Vagina (tissue), 2 donors: Measurements from ENCODE around the gene CCL19. TPM values are rescaled to one million over a fixed set of nuclear protein-coding genes. Genes with fewer than 3 reads are reported as not detected.
"Not testable (repeated sequence)": the region's sequence is repeated elsewhere in the genome, so short reads cannot be mapped to it uniquely, and the experiment has no call there.

ENCODE experiments used
- DNase-seq, 2 donors: peaks; one replicate each; pipeline ENCODE4 v3.0.0-alpha.2; 2017; ENCODE audit errors: extremely low spot score in 2 of 2
- H3K27ac ChIP-seq: fragments of 200-600 bp; sonication (generic); one replicate; pipeline ENCODE4 v1.5.1; 2019
- H3K27me3 ChIP-seq: fragments of 200-600 bp; sonication (generic); one replicate; pipeline ENCODE4 v1.5.1; 2019
- H3K36me3 ChIP-seq, 2 donors: fragments of 200-600 bp; sonication (generic); one replicate each; pipeline ENCODE4 v1.5.1; 2017 to 2019
- H3K4me1 ChIP-seq: fragments of 200-600 bp; sonication (generic); one replicate; pipeline ENCODE4 v1.5.1; 2019
- H3K4me3 ChIP-seq, 2 donors: fragments of 200-600 bp; sonication (generic); 1 replicate in 1 of 2; 2 replicates in 1 of 2; pipeline ENCODE4 v1.5.1; 2016 to 2019
- H3K9me3 ChIP-seq: fragments of 200-600 bp; sonication (generic); one replicate; pipeline ENCODE4 v1.5.1; 2019
- POLR2A ChIP-seq, 2 donors: fragments of 450-650 bp; IDR thresholded peaks; one replicate each; pipeline ENCODE4 v1.6.1; 2017; ENCODE audit warnings: antibody characterized with exemption in 2 of 2, mild to moderate bottlenecking in 2 of 2, moderate library complexity in 2 of 2
- POLR2AphosphoS5 ChIP-seq, 2 donors: sonication (generic); formaldehyde crosslinking; IDR thresholded peaks; one replicate each; pipeline ENCODE4 v1.9.0; 2017; ENCODE audit warnings: antibody characterized with exemption in 2 of 2, mild to moderate bottlenecking in 2 of 2, low read depth in 1 of 2; ENCODE audit not compliant: insufficient read depth in 1 of 2
- intact Hi-C: fragments of 100-400 bp; cut with DNase I; formaldehyde crosslinking; loops from one replicate; pipeline ENCODE4 v1.15.1; 2023
- total RNA-seq: library from RNA; depleted of rRNA; stranded (reverse); fragments of >200 nt; gene quantifications from one replicate; pipeline ENCODE4 v1.2.3, GENCODE V29; 2016
- TF ChIP-seq, protein P1 (sequence below), 3 experiments: fragments of 450-650 bp in 2 of 3; fragments of 200-600 bp in 1 of 3; sonication (generic) in 1 of 3; IDR thresholded peaks; one replicate each; pipeline ENCODE4 v1.5.1; 2017 to 2019; ENCODE audit warnings: antibody characterized with exemption in 3 of 3, mild to moderate bottlenecking in 2 of 3, moderate library complexity in 2 of 3

Gene CCL19
- 3.7 TPM for total RNA-seq

DNA sequence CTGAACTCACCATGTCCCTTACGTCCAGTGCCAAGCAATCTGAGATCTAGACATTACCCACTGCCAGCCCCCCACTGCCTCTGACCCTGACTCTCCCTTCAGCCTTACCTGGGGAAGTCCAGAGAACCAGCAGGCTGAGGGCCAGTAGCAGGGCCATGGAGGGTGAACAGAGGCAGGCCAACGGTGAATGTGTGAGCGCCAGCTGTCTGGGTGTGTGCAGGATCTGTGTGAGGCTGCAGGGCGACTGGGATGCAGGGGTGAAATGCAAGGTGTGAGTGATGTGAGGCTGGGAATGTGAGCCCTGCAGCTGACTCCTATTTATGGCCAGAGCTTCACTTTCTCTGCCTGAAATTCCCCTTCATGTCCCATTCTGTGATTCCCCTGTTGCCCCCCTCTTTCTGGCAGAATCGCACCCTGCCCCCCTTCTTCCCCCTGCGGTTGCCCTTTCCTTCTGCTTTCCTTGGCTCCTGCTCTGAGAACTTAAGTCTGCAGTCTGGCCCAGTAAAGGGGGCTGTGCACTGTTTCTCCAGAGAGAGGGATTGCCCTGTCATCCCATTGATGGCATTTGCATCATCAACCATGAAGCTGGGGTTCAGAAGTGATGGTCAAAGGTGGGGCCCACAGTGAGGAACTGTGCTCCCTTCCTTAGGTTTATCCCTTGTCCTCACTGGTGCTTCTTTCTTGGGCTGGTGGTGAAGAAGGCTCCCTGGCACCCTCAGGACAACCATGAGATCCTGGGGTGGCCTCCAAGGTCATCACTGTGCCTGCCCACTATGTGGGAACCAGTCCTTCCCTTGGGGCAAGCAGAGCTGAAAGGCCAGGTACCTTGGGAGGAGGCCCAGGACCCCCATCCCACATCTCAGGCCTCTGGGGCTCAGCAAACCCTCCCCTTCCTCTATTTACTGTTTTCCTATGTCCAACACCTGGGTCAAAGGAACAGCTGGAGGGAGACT, at the start of gene CCL19:
Gene CCL19, minus strand, starts transcription at position 294 of the 953 bp plus-strand sequence. Its CDS starts 137 bp downstream, at position 157.
- no peak for DNase-seq
- H3K36me3 ChIP-seq, result no peaks in the 10 kb centered on the region
- TF ChIP-seq POLR2AphosphoS5 (IDR thresholded peaks at IDR 0.05; ENCODE audit: insufficient read depth in 1 of 2, low read depth in 1 of 2) (no peak), POLR2A (IDR thresholded peaks at IDR 0.05) (no peak)
- TF ChIP-seq, protein P1, sequence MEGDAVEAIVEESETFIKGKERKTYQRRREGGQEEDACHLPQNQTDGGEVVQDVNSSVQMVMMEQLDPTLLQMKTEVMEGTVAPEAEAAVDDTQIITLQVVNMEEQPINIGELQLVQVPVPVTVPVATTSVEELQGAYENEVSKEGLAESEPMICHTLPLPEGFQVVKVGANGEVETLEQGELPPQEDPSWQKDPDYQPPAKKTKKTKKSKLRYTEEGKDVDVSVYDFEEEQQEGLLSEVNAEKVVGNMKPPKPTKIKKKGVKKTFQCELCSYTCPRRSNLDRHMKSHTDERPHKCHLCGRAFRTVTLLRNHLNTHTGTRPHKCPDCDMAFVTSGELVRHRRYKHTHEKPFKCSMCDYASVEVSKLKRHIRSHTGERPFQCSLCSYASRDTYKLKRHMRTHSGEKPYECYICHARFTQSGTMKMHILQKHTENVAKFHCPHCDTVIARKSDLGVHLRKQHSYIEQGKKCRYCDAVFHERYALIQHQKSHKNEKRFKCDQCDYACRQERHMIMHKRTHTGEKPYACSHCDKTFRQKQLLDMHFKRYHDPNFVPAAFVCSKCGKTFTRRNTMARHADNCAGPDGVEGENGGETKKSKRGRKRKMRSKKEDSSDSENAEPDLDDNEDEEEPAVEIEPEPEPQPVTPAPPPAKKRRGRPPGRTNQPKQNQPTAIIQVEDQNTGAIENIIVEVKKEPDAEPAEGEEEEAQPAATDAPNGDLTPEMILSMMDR (IDR thresholded peaks at IDR 0.05), result no peak

DNA sequence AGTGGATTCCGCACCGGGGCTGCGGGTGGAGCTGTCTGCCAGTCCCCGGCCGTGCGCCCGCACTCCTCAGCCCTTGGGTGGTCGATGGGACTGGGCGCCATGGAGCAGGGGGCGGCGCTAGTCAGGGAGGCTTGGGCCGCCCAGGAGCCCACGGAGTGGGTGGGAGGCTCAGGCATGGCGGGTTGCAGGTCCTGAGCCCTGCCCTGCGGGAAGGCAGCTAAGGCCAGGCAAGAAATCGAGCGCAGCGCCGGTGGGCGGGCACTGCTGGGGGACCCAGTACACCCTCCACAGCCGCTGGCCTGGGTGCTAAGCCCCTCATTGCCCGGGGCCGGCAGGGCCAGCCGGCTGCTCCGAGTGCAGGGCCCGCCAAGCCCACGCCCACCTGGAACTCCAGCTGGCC, 49.1 kb upstream of the CCL19 start:
- DNase-seq, H3K9me3 ChIP-seq, H3K36me3 ChIP-seq, H3K4me1 ChIP-seq, intact Hi-C loops, H3K27ac ChIP-seq, H3K4me3 ChIP-seq, H3K27me3 ChIP-seq: not testable (repeated sequence)

More for the DNA sequence above, at the start of gene CCL19:
- Histone ChIP-seq H3K27ac (no peak within 1 kb of the TSS), H3K27me3 (no peaks in the 10 kb centered on the region), H3K9me3 (no peaks in the 10 kb centered on the region), H3K4me3 (no peak within 1 kb of the TSS), H3K4me1 (peaks cover 12% of the 10 kb centered on the region)
- intact Hi-C loops, result no loop called here

DNA sequence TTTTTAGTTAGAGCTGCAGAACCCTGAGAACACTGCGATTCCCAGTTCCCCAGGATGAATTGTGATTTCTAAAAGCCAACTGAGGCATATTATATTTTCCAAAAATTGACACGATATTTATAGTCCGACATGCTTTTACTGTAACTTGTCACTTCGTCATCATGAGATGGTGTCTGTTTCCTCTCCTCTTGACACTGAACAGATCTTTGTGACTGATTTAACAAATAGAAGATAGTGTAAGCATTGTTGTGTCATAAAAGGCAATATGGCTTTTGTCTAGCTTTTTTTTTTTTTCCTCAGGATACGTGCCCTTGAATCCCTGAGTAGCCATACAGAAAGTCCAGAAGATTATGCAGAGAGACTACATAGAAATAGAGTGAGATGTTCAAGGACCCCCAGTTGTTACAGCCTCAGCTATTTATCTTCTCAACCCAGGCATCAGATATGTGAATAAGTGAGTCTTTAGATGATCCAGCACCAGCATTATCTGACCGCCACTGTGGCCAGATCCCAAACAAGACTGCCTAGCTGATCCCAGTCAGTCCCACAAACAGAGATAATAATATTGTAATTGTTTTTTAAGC, 46.7 kb upstream of the CCL19 start:
- H3K27ac ChIP-seq, result no peak overlapping the region
- intact Hi-C loops, result no loop called here
- no peaks in the 10 kb centered on the region for H3K27me3 ChIP-seq
- no peak for DNase-seq
- no peaks in the 10 kb centered on the region for H3K36me3 ChIP-seq
- H3K9me3 ChIP-seq, result no peaks in the 10 kb centered on the region
- no peaks in the 10 kb centered on the region for H3K4me1 ChIP-seq
- TF ChIP-seq POLR2A (IDR thresholded peaks at IDR 0.05) (no peak), POLR2AphosphoS5 (IDR thresholded peaks at IDR 0.05; ENCODE audit: insufficient read depth in 1 of 2, low read depth in 1 of 2) (no peak)
- TF ChIP-seq, protein P1 (IDR thresholded peaks at IDR 0.05), result no peak
- no peak overlapping the region for H3K4me3 ChIP-seq

DNA sequence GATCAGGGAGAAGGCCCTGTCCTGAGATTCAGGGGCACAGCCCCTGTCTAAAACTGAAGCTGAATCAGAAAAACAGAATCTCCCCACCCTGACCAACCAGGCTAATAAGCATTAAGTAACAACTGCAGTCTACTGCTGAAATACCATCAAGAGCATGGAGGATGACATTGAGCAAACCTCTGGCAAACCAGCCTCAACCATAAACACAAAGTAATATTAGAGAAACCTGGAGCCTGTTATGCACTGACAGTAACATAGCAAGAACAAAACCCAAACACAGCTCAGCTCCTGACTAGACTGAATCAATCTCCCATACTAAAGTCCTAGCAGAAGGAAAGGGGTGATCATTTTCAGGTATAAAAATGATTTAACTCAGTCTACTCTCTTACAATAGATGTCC, 43.6 kb upstream of the CCL19 start:
- Histone ChIP-seq H3K4me3 (no peak overlapping the region), H3K4me1 (no peaks in the 10 kb centered on the region), H3K36me3 (no peaks in the 10 kb centered on the region), H3K9me3 (no peaks in the 10 kb centered on the region), H3K27me3 (no peaks in the 10 kb centered on the region), H3K27ac (no peak overlapping the region)
- TF ChIP-seq POLR2AphosphoS5 (IDR thresholded peaks at IDR 0.05; ENCODE audit: insufficient read depth in 1 of 2, low read depth in 1 of 2), result no peak
- TF ChIP-seq, protein P1 (IDR thresholded peaks at IDR 0.05), result no peak
- TF ChIP-seq POLR2A (IDR thresholded peaks at IDR 0.05), result no peak
- intact Hi-C loops, result no loop called here
- no peak for DNase-seq

DNA sequence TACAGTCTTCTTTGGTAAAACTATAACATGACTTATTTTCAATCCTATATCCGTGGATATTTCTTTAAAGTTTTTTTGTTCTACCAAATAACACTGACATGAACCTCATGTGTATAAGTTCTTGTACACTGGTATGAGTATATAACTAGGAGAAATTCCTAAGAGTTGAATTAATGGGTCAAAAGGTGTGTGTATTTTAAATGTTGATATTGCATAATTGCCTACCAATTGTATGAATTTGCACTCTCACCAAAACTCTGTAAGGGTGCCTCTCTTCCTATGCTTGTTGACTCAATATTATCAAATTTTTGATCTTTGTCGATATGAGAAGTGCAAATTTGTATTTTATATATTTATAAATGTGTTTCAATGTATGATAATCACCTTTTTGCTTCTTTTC, 41.8 kb upstream of the CCL19 start:
- no peaks in the 10 kb centered on the region for H3K27me3 ChIP-seq
- TF ChIP-seq POLR2AphosphoS5 (IDR thresholded peaks at IDR 0.05; ENCODE audit: insufficient read depth in 1 of 2, low read depth in 1 of 2) (no peak), POLR2A (IDR thresholded peaks at IDR 0.05) (no peak)
- TF ChIP-seq, protein P1 (IDR thresholded peaks at IDR 0.05), result no peak
- intact Hi-C loops, result no loop called here
- no peaks in the 10 kb centered on the region for H3K9me3 ChIP-seq
- no peak overlapping the region for H3K4me3 ChIP-seq
- no peak overlapping the region for H3K27ac ChIP-seq
- no peaks in the 10 kb centered on the region for H3K36me3 ChIP-seq
- no peaks in the 10 kb centered on the region for H3K4me1 ChIP-seq
- DNase-seq, result no peak
